Measurements from ENCODE around the gene ATP13A3. TPM values are rescaled to one million over a fixed set of nuclear protein-coding genes. Genes with fewer than 3 reads are reported as not detected.

ATP13A3 gene
- total and polyA plus RNA-seq, 2 donors (not counting 1 experiment from before 2014, with no cell fraction given) = 6.1 to 61.1 TPM

DNA sequence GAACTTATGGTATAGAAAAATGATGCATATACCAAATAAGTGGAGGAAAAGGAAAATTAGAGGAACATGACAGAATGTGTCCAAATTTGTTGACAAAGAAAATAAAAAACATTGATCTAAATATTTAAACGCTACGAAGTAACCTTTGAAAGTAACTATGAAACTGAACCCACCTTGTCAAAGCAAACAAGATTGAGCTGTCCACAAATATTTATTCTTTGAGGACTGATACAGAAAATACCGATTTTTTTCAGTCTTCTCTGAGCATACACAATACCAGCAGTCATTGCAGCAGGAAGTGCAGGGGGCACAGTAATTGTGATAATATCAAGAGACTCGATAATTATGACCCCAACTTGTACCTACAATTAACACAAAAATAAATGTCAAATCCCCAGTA lies 40.0 kb downstream of the ATP13A3 start:
- no peak for TF ChIP-seq EZH2 (IDR thresholded peaks at IDR 0.05; ENCODE audit: borderline replicate concordance, insufficient read depth, low read depth, low read length, poor library complexity, severe bottlenecking)
- TF ChIP-seq, protein P1, sequence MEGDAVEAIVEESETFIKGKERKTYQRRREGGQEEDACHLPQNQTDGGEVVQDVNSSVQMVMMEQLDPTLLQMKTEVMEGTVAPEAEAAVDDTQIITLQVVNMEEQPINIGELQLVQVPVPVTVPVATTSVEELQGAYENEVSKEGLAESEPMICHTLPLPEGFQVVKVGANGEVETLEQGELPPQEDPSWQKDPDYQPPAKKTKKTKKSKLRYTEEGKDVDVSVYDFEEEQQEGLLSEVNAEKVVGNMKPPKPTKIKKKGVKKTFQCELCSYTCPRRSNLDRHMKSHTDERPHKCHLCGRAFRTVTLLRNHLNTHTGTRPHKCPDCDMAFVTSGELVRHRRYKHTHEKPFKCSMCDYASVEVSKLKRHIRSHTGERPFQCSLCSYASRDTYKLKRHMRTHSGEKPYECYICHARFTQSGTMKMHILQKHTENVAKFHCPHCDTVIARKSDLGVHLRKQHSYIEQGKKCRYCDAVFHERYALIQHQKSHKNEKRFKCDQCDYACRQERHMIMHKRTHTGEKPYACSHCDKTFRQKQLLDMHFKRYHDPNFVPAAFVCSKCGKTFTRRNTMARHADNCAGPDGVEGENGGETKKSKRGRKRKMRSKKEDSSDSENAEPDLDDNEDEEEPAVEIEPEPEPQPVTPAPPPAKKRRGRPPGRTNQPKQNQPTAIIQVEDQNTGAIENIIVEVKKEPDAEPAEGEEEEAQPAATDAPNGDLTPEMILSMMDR (IDR thresholded peaks at IDR 0.05) = no peak
- DNase-seq = no peak
- Histone ChIP-seq H3K27ac (ENCODE audit: low read length in 2 of 2) (no peak overlapping the region), H3K27me3 (replicated peaks in 1 of 4; ENCODE audit: control extremely low read depth in 1 of 4, control insufficient read depth in 3 of 4, insufficient read depth in 4 of 4, low read length in 3 of 4) (no peaks in the 10 kb centered on the region), H3K9ac (ENCODE audit: low read length) (no peak overlapping the region), H3K79me2 (ENCODE audit: control insufficient read depth, insufficient read depth, low read length) (no peaks in the 10 kb centered on the region), H3K9me3 (ENCODE audit: control extremely low read depth in 1 of 3, control insufficient read depth in 2 of 3, insufficient read depth in 1 of 3, low read length in 2 of 3) (no peaks in the 10 kb centered on the region), H4K20me1 (ENCODE audit: control insufficient read depth, insufficient read depth, low read length, poor library complexity, severe bottlenecking) (no peaks in the 10 kb centered on the region), H3K4me2 (replicated peaks; ENCODE audit: low read depth, low read length, poor library complexity, severe bottlenecking) (no peak overlapping the region), H2AFZ (ENCODE audit: insufficient read depth, low read depth, low read length, poor library complexity, severe bottlenecking) (no peak overlapping the region), H3K4me1 (ENCODE audit: control insufficient read depth in 2 of 2, insufficient read depth in 2 of 2, low read length in 2 of 2) (peaks cover 4 to 6% of the 10 kb centered on the region in 2 donors), H3K36me3 (replicated peaks in 1 of 2; ENCODE audit: control extremely low read depth in 1 of 2, control insufficient read depth in 1 of 2, extremely low read depth in 1 of 2, insufficient read depth in 2 of 2, low read length in 1 of 2) (peaks cover 8 to 43% of the 10 kb centered on the region in 2 experiments), H3K4me3 (ENCODE audit: control extremely low read depth in 1 of 5, extremely low read depth in 1 of 5, insufficient read depth in 1 of 5, low read depth in 2 of 5, low read length in 4 of 5) (no peak overlapping the region)
- CTCF ChIA-PET = interaction anchor here (1.1 kb wide), 1 partner anchor 10 kb away, joined by 3 read pairs; no protein-coding TSS in a partner anchor
- no peak for ATAC-seq (ENCODE audit: low read depth)
- WGBS (ENCODE audit: insufficient coverage) = 100% methylated on average over 2 of the region's 4 CpGs
- H3K27me3 Mint-ChIP-seq = no peaks in the 10 kb centered on the region
- H3K4me1 Mint-ChIP-seq = peaks cover 1% of the 10 kb centered on the region
- H3K9me3 Mint-ChIP-seq (ENCODE audit: insufficient read depth) = no peaks in the 10 kb centered on the region
- H3K4me3 Mint-ChIP-seq = no peak overlapping the region
- POLR2A ChIA-PET = no interaction called here
- intact Hi-C loops (cut with micrococcal nuclease) = no loop called here
- no peak overlapping the region for H3K27ac Mint-ChIP-seq

DNA sequence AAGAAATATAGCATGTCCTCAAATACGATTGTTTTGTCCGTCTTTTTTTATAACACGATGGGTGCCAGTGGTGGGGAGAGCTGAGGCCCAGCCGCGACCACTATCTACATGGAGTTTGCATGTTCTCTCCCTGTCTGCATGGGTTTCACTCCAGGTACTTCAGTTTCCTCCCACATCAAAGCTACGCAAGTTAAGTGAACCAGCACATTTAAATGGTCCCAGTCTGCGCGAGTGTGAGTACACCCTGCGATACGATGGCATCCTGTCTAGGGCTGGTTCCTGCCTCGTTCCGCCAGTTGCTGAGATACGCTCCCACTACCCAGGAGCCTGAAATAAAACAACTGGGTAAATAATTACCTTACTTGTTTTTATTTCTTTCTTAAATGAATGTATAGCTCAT lies 40.6 kb downstream of the ATP13A3 start:
- DNase-seq = no peak
- intact Hi-C loops (cut with micrococcal nuclease) = no loop called here
- Histone ChIP-seq H3K9ac (ENCODE audit: low read length) (no peak overlapping the region), H3K9me3 (ENCODE audit: control extremely low read depth in 1 of 3, control insufficient read depth in 2 of 3, insufficient read depth in 1 of 3, low read length in 2 of 3) (no peaks in the 10 kb centered on the region), H3K27me3 (replicated peaks in 1 of 4; ENCODE audit: control extremely low read depth in 1 of 4, control insufficient read depth in 3 of 4, insufficient read depth in 4 of 4, low read length in 3 of 4) (no peaks in the 10 kb centered on the region), H3K36me3 (replicated peaks in 1 of 2; ENCODE audit: control extremely low read depth in 1 of 2, control insufficient read depth in 1 of 2, extremely low read depth in 1 of 2, insufficient read depth in 2 of 2, low read length in 1 of 2) (peaks cover 3 to 44% of the 10 kb centered on the region in 2 experiments), H3K79me2 (ENCODE audit: control insufficient read depth, insufficient read depth, low read length) (no peaks in the 10 kb centered on the region), H3K4me2 (replicated peaks; ENCODE audit: low read depth, low read length, poor library complexity, severe bottlenecking) (no peak overlapping the region), H2AFZ (ENCODE audit: insufficient read depth, low read depth, low read length, poor library complexity, severe bottlenecking) (no peak overlapping the region), H3K4me1 (ENCODE audit: control insufficient read depth in 2 of 2, insufficient read depth in 2 of 2, low read length in 2 of 2) (peaks cover 4 to 6% of the 10 kb centered on the region in 2 donors), H4K20me1 (ENCODE audit: control insufficient read depth, insufficient read depth, low read length, poor library complexity, severe bottlenecking) (no peaks in the 10 kb centered on the region), H3K27ac (ENCODE audit: low read length in 2 of 2) (no peak overlapping the region), H3K4me3 (ENCODE audit: control extremely low read depth in 1 of 5, extremely low read depth in 1 of 5, insufficient read depth in 1 of 5, low read depth in 2 of 5, low read length in 4 of 5) (no peak overlapping the region)
- Mint-ChIP-seq H3K27ac (no peak overlapping the region), H3K27me3 (no peaks in the 10 kb centered on the region), H3K4me3 (no peak overlapping the region), H3K9me3 (ENCODE audit: insufficient read depth) (no peaks in the 10 kb centered on the region), H3K4me1 (peaks cover 1% of the 10 kb centered on the region)
- ATAC-seq (ENCODE audit: low read depth) = no peak
- CTCF ChIA-PET = no interaction called here
- WGBS (ENCODE audit: insufficient coverage) = 95% methylated on average over 8 of the region's 13 CpGs
- TF ChIP-seq, protein P1 (IDR thresholded peaks at IDR 0.05) = no peak
- TF ChIP-seq EZH2 (IDR thresholded peaks at IDR 0.05; ENCODE audit: borderline replicate concordance, insufficient read depth, low read depth, low read length, poor library complexity, severe bottlenecking) = no peak
- POLR2A ChIA-PET = no interaction called here

Measured in B cell (primary cell).